ENCODE data around the gene E2F4.

The E2F4 gene

DNA sequence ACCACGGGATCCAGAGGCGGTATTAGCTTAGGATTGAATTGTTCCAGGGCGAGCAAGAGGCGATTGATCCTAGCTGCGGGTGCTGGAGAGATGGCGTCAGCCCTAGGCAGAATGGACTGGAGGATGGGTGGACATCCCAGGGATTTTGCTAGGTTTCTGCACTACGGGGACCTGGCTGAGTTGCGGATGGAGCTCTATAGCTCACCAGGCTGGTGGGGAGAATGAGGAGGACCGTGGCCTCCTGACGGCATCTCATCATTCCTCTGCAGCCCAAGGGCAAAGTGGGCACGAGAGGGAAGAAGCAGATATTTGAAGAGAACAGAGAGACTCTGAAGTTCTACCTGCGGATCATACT lies 35.6 kb downstream of the E2F4 start:
- H3K9ac ChIP-seq = peak overlapping the region; percentile 28
- no peaks in the 10 kb centered on the region for H3K9me3 ChIP-seq (ENCODE audit: control insufficient read depth, low read length)
- peak overlapping the region; percentile 46 for H3K27ac ChIP-seq
- H3K27me3 ChIP-seq (ENCODE audit: control insufficient read depth, insufficient read depth, low read length) = no peaks in the 10 kb centered on the region
- H3K36me3 ChIP-seq (ENCODE audit: control insufficient read depth, insufficient read depth, low read length) = no peaks in the 10 kb centered on the region
- H2AFZ ChIP-seq = peak overlapping the region; percentile 54
- H3K4me2 ChIP-seq (ENCODE audit: low read length) = peak overlapping the region; percentile 75
- TF ChIP-seq, protein P1, sequence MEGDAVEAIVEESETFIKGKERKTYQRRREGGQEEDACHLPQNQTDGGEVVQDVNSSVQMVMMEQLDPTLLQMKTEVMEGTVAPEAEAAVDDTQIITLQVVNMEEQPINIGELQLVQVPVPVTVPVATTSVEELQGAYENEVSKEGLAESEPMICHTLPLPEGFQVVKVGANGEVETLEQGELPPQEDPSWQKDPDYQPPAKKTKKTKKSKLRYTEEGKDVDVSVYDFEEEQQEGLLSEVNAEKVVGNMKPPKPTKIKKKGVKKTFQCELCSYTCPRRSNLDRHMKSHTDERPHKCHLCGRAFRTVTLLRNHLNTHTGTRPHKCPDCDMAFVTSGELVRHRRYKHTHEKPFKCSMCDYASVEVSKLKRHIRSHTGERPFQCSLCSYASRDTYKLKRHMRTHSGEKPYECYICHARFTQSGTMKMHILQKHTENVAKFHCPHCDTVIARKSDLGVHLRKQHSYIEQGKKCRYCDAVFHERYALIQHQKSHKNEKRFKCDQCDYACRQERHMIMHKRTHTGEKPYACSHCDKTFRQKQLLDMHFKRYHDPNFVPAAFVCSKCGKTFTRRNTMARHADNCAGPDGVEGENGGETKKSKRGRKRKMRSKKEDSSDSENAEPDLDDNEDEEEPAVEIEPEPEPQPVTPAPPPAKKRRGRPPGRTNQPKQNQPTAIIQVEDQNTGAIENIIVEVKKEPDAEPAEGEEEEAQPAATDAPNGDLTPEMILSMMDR (IDR thresholded peaks at IDR 0.05) = no peak
- H3K4me3 ChIP-seq (ENCODE audit: low read depth, low read length) = peak overlapping the region; percentile 93
- H3K79me2 ChIP-seq = peaks cover 8% of the 10 kb centered on the region
- peaks cover 21% of the 10 kb centered on the region for H3K4me1 ChIP-seq

DNA sequence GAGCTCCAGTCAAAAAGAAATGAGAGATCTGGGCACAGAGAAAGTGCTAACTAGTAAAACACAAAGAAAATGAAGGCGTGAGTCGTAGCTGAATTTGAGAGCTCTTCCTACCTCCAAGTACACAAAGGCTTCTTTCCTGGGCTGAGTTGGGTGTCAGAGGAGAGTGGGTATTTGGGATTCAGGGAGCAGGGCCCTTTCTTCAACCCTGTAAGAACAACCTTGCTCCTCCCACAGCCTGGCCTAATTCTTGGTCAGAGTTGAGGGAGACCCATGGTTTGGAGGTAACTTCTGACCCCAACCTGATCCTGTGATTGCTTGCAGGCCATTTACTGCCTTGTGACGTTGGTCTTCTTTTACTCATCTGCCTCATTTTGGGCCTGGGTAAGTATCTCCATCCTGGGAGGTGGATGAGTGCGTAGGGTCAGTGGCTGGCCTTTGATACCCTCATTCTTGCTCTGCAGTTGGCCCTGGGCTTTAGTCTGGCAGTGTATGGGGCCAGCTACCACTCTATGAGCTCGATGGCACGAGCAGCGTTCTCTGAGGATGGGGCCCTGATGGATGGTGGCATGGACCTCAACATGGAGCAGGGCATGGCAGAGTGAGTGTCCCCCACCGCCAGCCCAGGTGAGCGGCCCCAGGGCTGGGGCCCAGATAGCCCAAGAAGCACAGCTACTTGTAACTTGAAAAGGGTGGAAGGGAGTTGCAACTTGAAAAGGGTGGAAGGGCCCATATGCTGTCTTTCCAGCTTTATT lies 36.3 kb downstream of the E2F4 start:
- H3K27ac ChIP-seq = no peak overlapping the region
- peak overlapping the region; percentile 75 for H3K4me2 ChIP-seq (ENCODE audit: low read length)
- H2AFZ ChIP-seq = no peak overlapping the region
- peaks cover 16% of the 10 kb centered on the region for H3K4me1 ChIP-seq
- TF ChIP-seq, protein P1 (IDR thresholded peaks at IDR 0.05) = no peak
- H3K4me3 ChIP-seq (ENCODE audit: low read depth, low read length) = peak overlapping the region; percentile 93
- no peak overlapping the region for H3K9ac ChIP-seq
- no peaks in the 10 kb centered on the region for H3K9me3 ChIP-seq (ENCODE audit: control insufficient read depth, low read length)
- H3K27me3 ChIP-seq (ENCODE audit: control insufficient read depth, insufficient read depth, low read length) = no peaks in the 10 kb centered on the region
- H3K36me3 ChIP-seq (ENCODE audit: control insufficient read depth, insufficient read depth, low read length) = no peaks in the 10 kb centered on the region
- peaks cover 8% of the 10 kb centered on the region for H3K79me2 ChIP-seq

DNA sequence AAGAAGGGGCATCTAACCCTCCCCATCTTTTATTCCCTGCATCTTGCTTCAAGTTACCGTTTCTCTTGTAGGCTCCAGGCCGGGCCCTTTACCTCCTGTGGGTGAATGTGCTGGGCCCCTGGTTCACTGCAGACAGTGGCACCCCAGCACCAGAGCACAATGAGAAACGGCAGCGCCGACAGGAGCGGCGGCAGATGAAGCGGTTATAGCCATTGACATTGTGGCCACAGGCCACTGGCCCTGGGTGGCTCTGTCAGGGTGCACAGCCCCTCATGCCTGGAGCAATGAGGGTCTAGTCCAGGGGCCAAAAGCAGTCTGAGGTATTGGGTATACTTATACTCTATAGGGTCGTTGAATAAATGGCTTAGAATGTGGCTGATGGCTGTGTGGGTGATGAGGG lies 37.0 kb downstream of the E2F4 start:
- no peak overlapping the region for H3K27ac ChIP-seq
- H3K9me3 ChIP-seq (ENCODE audit: control insufficient read depth, low read length) = no peaks in the 10 kb centered on the region
- H3K4me1 ChIP-seq = peaks cover 10% of the 10 kb centered on the region
- H2AFZ ChIP-seq = no peak overlapping the region
- H3K79me2 ChIP-seq = peaks cover 8% of the 10 kb centered on the region
- no peaks in the 10 kb centered on the region for H3K27me3 ChIP-seq (ENCODE audit: control insufficient read depth, insufficient read depth, low read length)
- H3K4me3 ChIP-seq (ENCODE audit: low read depth, low read length) = no peak overlapping the region
- no peaks in the 10 kb centered on the region for H3K36me3 ChIP-seq (ENCODE audit: control insufficient read depth, insufficient read depth, low read length)
- H3K9ac ChIP-seq = no peak overlapping the region
- H3K4me2 ChIP-seq (ENCODE audit: low read length) = no peak overlapping the region
- TF ChIP-seq, protein P1 (IDR thresholded peaks at IDR 0.05) = no peak

DNA sequence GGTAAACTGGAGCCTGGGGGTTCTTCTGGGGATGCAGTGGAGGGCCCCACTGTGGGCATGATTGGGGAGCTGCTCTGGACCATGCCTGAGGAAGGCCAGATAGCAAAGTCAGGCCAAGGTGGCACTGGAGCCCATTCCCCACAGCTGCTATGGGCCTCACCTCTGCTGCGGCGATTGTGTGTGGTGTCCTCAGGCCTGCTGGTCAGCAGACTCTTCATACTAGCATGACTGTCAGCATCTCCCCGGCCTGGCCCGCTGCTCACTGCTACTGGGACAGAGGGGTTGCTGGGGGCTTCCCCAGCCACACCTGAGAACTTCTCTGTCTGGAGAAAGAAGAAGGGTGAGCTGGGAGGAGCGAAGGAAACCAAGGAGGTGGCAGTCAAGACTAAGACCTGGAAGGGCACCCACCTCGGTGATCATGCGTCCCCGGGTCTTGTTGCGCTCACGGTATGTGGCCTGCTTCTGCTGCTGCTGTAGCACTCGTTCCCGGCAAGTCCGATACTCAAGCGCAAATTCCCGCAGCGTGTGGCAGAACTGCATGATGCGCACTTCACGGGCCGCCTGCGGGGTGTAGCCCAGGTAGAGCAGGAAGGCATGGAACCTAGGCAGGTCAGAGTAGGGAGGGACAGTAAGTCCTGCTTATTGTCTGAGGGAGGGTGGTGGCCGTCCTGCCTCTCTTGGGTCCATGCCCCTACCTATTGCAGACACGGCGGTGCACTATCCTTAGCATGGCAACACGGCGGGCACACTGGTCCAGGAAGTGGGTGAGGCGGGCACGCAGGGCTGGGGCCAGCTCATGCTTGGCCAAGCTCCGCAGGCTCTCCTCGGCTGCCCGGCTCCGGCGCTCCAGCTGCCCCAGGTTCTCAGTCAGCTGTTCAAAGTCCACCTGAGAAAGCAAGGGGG lies 38.2 kb downstream of the E2F4 start:
- Histone ChIP-seq H3K9ac (no peak overlapping the region), H3K36me3 (ENCODE audit: control insufficient read depth, insufficient read depth, low read length) (no peaks in the 10 kb centered on the region)
- TF ChIP-seq, protein P1 (IDR thresholded peaks at IDR 0.05) = no peak

More for the DNA sequence above, 38.2 kb downstream of the E2F4 start:
- no peaks in the 10 kb centered on the region for H3K9me3 ChIP-seq (ENCODE audit: control insufficient read depth, low read length)
- no peaks in the 10 kb centered on the region for H3K4me1 ChIP-seq
- H3K4me3 ChIP-seq (ENCODE audit: low read depth, low read length) = no peak overlapping the region
- H3K27ac ChIP-seq = no peak overlapping the region
- no peak overlapping the region for H2AFZ ChIP-seq
- H3K4me2 ChIP-seq (ENCODE audit: low read length) = no peak overlapping the region
- H3K79me2 ChIP-seq = peaks cover 8% of the 10 kb centered on the region
- H3K27me3 ChIP-seq (ENCODE audit: control insufficient read depth, insufficient read depth, low read length) = no peaks in the 10 kb centered on the region
